ENCODE data around the gene SHD.

- TF ChIP-seq CTCF (conservative IDR thresholded peaks at IDR 0.05; ENCODE audit: low read length) (no peak), EZH2phosphoT487 (IDR thresholded peaks at IDR 0.05; ENCODE audit: borderline replicate concordance, low read depth, low read length) (no peak)
Observed at GRCh38 chr19:4266253-4267000, 12.6 kb upstream of the SHD start.
